MM.1S (cell line): ENCODE data around the gene TJP1.

ENCODE experiments used
- EZH2 ChIP-seq: fragments of 300-600 bp; sonication (generic); optimal IDR thresholded peaks from 2 replicates; pipeline ENCODE3; 2017; ENCODE audit warnings: low read depth, mild to moderate bottlenecking, antibody characterized with exemption, low read length, mixed read lengths
- TF ChIP-seq, protein P1 (sequence below): fragments of 300-600 bp; sonication (generic); IDR thresholded peaks from 2 replicates; pipeline ENCODE4 v1.5.1; 2016; ENCODE audit warnings: antibody characterized with exemption, low read length, mixed read lengths

DNA sequence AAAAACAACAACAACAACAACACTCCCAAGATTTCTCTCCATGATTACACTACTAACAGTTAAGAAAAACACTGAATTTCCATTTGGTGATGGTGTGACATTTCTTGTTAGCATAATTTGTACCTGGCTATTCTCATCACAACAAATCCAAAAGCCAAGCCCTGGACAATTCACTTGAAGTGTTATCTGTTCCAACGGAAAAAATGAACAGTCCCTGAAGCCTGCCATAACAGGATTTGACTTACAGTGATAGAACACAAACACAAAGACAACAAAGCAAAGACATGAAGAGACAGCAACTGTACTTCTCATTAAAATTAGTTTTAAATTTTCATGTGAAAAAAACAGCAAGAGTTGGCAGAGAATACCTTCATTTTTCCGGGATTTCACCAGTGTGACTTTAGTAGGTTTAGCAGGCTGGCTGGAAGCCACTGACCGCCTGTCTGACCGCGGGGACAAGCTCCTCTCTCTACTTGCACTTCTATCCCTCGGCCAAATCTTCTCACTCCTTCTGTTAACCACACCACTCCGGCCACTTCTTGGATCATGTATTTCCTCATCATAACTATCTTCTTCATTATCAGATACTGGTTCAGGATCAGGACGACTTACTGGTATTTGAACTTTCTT lies 56.3 kb downstream of the TJP1 start:
- TF ChIP-seq, protein P1, sequence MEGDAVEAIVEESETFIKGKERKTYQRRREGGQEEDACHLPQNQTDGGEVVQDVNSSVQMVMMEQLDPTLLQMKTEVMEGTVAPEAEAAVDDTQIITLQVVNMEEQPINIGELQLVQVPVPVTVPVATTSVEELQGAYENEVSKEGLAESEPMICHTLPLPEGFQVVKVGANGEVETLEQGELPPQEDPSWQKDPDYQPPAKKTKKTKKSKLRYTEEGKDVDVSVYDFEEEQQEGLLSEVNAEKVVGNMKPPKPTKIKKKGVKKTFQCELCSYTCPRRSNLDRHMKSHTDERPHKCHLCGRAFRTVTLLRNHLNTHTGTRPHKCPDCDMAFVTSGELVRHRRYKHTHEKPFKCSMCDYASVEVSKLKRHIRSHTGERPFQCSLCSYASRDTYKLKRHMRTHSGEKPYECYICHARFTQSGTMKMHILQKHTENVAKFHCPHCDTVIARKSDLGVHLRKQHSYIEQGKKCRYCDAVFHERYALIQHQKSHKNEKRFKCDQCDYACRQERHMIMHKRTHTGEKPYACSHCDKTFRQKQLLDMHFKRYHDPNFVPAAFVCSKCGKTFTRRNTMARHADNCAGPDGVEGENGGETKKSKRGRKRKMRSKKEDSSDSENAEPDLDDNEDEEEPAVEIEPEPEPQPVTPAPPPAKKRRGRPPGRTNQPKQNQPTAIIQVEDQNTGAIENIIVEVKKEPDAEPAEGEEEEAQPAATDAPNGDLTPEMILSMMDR, result no peak
- no peak for TF ChIP-seq EZH2
